Fibroblast of lung (primary cell): ENCODE measurements around the gene DPY19L1.
"Not testable (repeated sequence)": the region's sequence is repeated elsewhere in the genome, so short reads cannot be mapped to it uniquely, and the experiment has no call there.

Experiments
- EZH2 ChIP-seq: IDR thresholded peaks from 2 replicates; pipeline ENCODE4 v1.5.1; 2012; ENCODE audit warnings: low read length, control low read depth, mild to moderate bottlenecking; ENCODE audit errors: missing control alignments
- TF ChIP-seq, protein P1 (sequence below), 2 donors: IDR thresholded peaks in 1 of 2; conservative IDR thresholded peaks in 1 of 2; 1 replicate in 1 of 2; 2 replicates in 1 of 2; pipeline ENCODE4 v1.5.1; 2011 to 2012; ENCODE audit warnings: low read length in 2 of 2, control low read depth in 1 of 2, inconsistent platforms in 1 of 2, low read depth in 1 of 2, mild to moderate bottlenecking in 1 of 2

DNA sequence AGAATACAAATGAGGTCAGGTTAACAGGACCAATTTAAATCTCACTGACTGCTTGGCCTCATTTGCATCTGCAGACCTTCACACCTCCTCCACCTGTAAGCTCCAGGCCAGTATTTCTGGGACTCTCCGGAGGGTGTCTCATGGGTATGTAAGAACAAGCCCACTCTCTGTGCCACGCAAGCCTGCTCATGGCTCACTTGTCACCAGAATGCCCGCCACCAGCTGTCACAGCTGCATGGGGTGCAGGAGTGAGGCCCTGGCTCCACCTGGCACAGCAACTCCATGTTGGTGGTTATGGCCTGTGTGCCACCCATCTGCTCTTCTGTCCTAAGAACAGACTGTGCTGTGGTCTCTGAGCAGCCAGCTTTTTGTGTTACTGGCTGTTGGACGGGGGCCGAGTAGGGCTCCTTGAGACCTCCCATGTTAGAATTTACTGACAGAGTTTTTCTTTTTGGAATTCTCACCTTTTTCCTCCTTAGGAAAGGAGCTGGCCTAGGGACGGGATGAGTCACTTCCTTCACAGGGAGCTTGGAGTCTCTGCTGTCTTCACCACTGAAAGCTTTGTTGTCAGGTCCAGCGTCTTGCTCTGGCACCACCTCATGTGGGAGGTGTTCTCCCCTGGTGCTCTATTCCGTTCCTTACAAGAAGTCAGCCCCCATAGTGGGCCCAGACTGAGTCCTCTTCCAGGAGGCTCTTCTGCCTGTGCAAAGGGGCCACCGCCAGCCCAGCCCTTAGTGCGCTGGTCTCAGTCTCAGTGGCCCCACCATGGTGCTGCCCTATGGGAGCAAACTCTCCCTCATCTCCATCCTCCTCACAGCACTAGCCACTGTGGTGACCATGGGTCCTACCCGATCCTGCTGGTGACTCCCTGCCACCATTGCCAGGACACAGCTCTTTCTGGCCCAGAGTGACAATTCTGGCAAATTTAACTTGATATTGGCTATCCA lies 20.5 kb upstream of the DPY19L1 start:
- TF ChIP-seq, protein P1, sequence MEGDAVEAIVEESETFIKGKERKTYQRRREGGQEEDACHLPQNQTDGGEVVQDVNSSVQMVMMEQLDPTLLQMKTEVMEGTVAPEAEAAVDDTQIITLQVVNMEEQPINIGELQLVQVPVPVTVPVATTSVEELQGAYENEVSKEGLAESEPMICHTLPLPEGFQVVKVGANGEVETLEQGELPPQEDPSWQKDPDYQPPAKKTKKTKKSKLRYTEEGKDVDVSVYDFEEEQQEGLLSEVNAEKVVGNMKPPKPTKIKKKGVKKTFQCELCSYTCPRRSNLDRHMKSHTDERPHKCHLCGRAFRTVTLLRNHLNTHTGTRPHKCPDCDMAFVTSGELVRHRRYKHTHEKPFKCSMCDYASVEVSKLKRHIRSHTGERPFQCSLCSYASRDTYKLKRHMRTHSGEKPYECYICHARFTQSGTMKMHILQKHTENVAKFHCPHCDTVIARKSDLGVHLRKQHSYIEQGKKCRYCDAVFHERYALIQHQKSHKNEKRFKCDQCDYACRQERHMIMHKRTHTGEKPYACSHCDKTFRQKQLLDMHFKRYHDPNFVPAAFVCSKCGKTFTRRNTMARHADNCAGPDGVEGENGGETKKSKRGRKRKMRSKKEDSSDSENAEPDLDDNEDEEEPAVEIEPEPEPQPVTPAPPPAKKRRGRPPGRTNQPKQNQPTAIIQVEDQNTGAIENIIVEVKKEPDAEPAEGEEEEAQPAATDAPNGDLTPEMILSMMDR (conservative IDR thresholded peaks at IDR 0.05 in 1 of 2, IDR thresholded peaks at IDR 0.05 in 1 of 2; ENCODE audit: low read depth in 1 of 2, low read length in 2 of 2), result not testable (repeated sequence)
- not testable (repeated sequence) for TF ChIP-seq EZH2
